NCI-H524 treated with DMSO at 0.1 percent for 48 hours (cell line): Measurements from ENCODE around the gene HOXB3.

Source experiments
- DNase-seq: peaks from one replicate; lab custom pipeline; 2025; lab: John Stamatoyannopoulos, UW

Gene HOXB3

DNA sequence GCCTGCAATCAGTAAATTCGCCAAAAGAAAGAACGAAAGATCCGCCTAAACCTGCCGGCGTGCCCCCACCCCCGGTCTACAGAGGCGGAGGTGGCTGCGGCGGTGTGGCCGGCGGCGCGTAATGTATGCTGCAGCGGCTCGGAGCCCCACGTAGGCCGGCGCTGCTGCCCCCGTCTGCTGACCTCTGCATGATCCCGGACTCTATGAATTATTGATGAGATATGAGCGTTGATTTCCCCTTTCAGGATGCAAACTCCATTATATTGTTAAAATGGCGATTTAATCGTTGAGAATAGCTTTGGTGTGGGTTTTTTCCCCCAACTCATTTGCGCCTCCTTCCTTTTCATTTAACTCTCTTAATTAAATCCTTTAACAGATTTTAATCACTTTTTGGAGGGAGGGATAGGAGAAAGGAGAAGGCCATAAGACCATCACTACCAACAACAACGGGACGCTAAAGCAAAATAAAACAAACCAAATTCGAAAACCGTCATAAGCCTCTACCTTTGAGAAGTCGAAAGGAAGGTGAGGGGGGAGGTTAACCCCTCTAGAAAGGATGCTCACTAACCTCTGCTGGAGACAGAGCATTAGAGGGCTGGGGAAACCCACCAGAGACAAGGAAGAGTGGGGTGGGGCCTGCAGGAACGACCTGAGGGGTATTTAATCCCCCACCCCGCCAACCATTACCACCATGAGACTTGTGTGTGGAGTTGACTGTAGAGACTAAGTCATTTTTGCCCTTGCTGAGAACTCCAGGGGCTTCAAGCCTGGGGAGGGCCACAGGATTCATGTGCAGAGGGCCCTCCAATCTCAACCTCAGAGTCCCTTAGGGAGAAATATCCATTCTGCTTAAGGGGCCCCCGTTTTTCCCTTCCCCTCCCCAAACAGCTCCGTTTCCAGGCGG, 3.4 kb downstream of the HOXB3 start:
- no peak for DNase-seq

DNA sequence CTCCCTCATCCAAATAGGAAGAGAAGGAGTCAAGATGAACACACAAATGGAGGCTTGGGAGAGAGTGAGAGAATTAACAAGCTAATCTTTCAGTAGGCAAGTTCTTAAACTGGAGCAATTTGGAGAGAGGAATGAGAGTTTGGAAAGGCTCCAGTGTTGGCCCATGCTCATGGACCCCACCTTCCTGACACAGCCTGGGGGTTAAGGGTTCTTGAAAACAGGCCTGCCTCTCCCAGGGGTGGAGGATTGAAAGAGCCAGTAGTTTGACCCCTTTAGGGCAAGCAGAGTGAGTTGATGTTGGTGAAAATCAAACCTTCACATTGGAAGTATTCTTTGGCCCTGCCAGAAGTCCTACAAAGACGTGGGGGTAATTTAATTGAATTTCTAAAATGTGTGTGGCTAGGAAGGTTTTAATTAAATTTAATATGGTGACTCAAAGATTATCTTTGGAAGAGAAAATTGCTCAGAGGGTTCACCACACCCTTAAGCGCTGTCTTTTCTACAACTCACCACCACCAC, 5.8 kb downstream of the HOXB3 start:
- no peak for DNase-seq

DNA sequence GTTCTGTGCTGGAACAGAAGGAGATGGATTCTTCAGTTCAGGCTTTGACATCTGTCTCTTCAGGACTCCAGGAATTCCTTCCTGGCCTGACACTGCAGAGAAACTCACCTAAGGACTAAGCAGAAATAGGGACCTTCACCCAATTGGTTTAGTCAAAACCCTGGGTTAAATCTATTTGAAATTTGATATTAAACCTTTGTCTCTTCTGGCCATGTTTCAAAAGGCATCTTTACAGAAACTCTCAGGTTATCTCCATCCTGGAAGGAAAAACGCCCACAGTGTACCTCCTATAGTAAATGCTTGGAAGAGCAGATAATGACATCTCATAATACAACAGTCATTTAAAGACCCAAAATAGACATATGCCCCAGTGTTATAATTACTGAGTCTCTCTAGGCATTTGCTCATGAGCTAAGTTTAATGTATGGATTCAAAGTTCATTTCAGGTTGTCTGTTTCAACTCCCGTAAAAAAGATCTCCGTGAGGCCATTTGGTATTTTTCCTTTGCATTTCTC, 6.3 kb downstream of the HOXB3 start:
- no peak for DNase-seq

DNA sequence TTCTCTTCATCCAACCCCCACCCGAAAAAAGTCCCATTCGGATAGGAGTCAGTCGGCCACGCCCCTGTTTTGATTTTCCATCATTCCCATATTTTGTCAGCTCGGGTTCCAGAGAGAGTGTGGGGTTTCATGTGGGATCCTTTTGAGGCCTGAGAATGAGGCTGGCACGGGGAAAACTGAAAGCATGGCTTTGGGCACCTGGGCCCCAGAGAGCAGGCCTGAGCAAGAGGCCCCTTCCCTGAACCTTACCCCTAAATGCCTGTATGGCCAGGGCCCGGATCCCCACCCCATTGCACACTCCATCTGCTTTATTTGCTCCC, 7.3 kb downstream of the HOXB3 start:
- DNase-seq, result no peak

DNA sequence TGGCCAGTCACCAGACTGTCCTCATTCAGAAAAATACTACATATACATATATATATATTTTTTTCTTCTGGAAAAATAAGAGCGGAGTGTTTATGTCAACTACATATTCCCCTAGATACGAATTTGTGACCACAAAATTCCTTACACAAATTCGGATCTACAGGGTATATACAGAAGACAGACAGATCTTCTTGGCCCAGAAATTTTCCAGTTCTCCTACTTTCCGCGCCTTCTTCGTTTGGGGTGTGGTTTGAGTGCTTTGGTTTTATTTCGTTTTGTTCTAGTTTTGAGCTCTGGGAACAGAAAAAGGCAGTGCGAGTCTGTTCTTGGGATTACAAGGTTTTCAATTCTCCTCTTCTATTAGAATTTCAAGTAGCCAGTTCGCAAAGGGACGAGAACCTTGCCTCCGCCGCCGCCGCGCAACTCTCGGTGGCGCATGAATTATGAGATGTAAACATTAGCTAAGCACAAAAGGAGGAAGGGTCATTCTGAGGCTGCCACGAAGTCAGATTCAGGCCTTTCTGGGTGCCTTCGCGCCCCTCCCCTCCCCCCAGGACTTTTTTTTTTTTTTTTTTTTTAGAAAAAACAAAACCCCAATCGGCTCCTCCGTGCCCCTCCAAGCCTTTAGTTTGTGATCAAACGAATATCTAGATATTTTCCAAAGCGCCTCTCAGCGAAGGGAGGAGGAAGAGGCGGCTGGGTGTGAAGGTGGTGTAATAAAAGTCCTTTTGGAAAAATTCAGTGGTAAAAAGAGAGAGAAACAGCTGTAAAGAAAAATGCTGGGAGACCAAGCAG, 10.1 kb downstream of the HOXB3 start:
- no peak for DNase-seq

DNA sequence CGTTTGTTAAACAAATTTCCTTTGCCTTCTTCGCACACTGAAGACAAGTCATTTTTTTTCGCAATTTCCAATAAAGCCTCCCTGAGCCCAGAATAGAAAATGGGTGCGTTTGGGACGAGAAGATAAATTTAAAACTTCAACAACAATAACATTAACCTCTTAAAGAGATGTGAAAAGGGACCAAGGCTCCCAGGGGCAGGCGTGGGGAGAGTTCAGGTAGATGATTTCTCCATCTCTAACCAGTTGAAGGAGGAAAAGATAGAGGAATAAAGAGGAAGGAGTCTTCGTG, 10.6 kb downstream of the HOXB3 start:
- no peak for DNase-seq

DNA sequence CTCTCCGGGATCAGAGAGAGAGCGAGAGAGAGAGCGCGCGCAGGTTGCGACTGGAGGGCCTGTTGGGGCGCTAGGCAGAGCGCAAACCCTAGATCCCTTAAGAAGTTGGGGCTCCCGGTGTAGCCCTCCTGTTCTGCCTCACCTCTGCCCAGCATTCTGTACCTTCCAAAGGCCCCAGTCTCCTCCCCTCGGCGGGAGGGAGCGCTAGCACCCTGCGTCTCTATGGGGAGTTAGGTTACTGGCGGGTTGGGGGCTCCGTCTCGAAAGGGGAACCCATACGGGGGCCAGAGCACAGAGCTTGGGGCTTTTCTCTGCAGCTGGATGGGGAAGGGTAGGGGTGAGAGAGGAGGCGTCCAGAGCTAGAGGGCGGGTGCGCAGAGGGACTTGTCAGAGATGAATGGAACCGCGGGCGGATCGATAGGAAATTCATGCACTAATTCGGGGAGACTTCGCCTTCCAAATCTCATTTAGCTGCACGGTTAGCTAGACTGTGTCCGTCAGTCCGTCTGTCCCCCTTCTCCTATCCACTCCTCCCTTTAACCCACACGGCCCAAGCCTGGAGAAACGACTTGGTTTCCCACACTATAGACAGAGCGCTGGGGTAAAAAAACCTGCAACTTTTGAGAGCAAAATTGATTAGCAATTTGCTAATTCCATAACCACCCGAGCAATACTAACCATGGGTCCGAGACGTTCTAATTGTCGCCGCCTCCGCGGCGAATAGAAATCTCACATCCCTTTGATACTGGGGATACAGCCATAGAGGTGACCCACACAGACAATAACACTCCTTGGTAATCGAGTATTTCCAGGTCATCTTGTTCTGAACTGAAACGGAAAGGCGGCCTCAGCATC, 11.2 kb downstream of the HOXB3 start:
- no peak for DNase-seq

DNA sequence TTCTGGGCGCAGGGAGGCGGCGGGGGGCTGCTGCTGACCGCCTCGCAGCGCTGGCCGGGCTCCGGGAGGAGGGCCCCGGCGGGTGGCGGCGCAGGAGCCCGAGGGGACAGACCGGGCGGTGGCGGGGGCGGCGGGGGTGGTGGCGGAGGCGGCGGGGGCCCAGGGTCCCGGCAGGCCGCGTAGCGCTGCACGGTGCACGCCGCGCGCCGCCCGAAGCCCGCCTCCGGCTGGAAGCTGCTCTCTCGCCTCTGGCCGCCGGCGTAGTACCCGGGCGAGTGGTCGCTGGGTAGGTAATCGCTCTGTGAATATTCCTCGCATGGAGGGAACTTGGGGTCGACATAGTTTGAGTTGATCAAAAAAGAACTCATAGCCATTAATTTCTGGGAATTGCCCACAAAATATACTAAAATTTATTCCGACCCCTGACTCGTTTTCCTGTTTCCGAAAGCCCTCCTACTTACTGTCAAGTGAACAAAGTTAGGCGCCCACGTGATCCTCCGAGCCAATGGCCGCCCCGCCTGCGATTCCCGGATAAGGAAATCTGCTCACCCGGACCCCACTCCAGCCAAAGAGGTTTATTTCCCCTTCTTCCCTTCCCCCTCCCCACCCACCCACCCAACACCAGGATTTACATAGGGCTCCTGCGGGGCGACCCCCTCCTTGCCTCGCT, 12.0 kb downstream of the HOXB3 start, which contains the start of gene HOXB4:
Gene HOXB4, minus strand, starts transcription at position 405 of the 670 bp plus-strand sequence. Its CDS starts 31 bp downstream, at position 374.
- no peak for DNase-seq

DNA sequence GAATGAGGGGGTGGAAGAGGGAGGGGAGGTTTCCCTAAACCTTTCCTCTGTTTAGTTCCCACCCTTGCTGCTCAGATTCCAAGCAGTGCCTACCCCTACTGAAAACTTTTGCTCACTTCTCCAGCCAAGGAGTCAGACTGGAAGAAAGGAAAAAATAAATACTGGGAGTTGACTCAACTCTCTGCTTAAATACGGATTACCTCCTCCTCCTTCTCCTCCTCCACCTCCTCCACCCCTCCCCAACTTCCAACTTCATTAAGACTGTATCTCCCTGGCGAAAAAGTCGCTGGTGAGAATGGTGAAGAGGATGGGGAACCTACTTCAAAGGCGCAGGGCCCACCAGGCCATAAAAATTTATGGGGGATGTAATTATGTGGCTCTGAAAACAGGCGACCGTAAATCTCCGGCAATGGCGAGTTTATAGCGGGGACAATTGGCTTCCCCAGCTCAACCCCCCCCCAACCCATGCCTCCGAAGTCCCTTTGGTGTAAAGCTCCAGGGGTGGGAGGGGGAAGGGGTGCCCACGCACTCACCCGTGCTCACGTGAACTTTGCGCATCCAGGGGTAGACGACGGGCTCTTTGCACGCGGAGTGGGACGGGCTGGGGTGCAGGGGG, 12.6 kb downstream of the HOXB3 start:
- DNase-seq, result no peak

DNA sequence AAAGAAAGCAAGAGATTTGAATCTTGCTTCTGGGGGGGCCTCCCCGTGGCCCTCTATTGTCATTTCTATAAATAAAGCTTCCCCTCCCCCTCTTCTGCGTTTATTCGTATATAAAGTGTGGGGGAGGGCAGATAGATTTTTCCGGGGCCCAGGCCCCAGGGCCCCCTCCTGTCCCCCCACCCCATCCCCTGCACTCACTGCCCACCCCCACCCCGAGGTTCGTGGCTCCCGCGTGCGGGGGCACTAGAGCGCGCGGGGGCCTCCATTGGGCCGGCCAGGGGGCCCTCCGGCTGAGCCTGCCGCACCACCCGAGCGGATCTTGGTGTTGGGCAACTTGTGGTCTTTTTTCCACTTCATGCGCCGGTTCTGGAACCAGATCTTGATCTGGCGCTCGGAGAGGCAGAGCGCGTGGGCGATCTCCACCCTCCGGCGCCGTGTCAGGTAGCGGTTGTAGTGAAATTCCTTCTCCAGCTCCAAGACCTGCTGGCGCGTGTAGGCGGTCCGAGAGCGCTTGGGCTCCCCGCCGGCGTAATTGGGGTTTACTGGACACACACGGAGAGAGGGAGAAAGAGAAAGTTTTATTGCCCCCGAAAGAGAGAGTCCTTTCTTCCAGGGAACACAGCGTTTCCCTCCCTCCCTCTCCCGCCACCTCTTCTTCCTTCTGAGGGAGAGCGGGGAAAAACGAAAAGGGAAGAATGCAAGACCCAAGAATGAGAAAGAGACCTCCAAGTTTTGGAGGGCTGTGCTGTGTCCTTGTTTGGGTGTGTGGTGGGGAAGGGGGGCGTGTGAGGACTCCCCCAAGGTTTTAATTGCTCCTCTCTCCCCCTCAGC, 13.3 kb downstream of the HOXB3 start:
- no peak for DNase-seq

DNA sequence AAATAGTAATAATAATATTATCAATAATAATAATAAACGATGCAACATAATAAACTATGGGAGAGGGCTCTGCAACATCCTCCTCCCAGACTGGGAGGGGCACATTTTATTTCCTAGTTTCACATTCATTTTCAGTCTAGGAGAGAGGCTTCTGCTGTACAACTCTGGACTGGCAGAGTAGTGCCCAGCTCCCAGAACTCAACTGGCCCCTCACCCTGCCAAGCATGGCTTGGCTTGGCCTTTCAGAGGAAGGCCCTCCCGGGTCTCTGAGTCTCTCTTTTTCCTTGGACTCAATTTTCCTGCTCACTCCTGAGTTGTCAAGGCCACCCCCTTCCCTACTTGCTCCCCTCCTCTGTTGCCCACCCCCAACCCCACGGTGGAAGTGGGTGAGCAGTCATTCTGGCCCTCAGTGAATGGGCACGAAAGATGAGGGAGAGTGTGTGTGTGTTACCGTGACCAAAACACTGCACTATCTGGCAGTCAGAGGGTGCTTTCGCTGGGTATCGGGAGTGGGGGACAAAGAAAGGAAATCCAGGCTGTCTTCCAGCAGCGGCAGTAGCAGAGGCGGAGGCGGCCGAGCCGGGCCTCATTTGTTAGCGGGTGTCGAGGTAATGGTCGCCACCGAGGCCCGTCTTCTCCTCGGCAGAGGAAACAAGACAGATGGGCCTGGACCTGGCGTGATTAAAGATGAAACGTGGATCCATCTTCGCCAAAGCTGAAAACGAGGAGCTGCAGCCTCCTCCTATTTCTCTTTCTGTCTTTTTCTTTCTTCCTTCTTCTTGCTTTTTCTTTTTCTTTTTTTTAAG, 14.2 kb downstream of the HOXB3 start:
- DNase-seq, result no peak

DNA sequence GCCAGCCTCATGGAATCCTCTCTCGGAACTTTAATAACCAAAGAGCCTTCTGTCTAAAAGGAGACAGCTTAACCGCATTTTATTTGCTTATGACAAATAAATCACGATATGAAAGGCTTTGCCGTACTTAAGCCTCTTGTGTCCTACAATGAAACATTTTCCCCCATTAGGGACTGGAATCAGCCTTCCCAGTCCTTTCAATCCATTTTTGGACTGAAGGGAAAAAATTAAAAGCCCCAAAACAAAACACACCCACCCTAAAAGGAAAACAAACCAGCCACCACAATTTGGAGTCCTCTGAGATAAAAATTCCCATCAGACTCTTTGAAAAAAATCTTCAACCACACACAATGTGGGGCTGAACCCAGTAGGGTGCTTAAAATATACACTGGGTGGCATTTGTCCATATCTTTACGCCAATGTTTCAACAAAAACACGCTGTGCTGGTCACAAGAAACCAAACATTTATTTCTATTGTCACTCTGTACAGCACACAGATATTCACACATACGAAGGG, 14.9 kb downstream of the HOXB3 start:
- no peak for DNase-seq

DNA sequence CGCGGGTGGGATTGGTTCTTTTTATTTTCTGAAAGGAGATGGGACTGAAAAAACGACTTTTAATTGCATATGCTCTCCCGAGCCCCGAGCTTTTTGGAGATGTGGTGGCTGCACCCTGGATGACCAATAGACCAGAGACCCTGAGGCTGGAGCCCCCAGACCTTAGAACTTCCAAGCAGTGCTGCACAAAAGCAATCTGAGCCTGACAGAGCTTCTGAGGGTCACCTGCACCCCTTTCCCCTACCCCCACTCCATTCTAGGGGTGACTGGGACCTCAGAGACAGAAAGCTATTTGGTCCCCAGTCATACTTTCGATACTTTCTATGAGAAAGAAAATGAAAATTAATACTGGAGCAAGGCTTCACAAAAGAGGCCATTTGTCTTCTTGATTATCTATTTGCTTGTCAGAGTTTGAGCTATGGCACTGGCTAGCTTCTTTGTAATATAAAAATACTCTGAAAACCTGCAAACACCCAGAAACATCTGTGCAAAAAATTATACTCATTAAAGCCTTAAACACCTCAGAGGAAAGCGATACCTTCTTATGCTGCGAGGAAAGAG, 15.5 kb downstream of the HOXB3 start:
- no peak for DNase-seq

DNA sequence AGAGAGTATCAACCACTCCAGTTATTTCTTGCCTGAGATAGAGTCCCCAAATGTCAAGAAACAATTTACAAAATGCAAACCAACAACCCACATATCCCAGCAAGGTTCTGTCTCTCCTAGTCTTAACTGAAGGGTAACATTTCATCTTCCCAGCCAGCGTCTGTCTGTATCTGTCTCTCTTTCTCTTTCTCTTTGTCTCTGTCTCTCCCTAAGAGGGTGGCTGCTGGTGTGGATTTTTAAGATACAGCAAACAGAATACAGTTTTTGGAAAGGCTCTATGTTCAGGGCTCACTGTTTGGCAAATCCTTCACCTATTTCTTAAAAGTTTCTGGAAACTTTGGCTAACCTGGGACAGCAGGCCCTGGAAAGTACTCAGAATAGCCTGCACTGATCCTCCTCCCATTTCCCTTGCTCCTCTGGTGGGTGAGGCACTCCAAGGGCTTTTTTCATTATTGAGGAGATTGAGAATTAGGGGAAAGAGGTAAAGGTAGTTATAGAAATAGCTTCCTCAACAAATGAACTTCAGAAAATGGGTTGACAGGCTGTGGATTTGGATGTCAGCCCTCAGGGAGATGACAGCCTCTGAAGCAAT, 18.1 kb downstream of the HOXB3 start:
- no peak for DNase-seq

DNA sequence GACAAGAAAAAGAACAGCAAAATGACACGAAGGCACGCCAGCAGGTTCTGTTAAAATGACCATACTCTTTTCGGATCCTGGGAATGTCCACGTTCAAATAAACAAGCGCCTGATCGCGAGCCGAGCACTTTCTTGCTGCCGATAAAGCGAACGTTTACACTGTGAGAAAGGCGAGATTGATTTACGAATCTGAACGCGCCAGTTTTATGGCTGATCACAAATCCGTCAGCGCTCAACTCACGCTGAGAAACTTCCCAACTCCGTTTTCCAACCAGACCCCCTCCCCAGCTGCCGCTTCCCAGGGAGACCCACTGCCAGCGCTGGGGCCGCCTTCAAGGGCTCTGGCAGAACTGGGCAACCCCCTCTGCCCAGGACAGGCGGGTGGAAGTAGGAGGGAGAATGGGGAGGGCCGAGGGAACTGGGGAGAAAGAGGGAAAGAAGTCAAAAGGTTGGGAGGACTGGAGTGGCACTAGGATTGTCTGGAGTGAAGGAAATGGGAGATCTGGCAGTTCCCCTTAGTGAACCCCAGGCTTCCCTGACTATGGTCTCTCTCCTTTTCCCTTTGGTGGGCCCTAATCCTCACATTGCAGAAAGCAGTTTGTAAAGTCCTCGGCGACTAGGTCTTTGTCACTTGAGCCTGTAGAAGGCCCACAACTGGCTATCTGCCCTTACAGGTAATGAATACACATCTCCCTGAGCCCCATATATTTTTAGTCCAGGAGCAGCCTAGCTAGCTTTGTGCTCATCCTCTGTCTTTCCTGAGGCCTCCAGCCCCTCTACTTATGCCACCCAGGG, 18.8 kb downstream of the HOXB3 start:
- no peak for DNase-seq

DNA sequence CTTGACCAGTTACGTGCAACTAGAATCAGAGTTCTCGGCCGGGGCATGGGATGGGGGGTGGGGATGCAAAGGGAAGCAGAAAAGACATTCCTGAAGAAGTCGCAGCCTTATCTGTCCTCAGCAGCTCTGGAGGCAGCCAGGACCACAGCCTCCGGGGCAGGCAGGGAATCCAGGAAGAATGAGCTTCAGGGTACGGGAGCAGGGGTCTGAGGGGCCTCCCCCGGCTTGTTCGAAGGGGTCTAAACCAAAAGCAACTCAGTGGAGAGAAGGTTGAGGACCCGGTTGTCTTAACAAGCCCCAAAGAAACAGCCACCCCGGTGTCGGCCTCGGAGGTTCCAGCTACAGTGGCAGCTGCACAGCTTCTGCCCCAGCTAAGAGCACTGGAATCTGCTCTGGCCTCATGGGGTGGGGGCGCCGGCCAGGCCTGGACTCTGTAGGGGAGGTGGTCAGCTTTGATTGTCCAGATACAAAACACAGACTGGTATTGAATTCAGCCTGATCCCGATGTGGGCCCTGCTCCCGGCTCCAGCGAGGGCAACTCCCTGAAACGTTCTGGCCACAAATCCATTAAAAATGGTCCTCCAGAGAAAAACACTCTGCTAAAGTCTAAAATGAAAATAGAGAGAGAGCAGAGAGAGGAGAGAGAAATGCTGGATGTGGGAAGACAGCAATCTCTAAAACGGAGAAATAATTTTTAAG, 19.6 kb downstream of the HOXB3 start:
- no peak for DNase-seq
